NCI-H2107 (cell line): ENCODE data around the gene ANKFN1.

Experiments
- DNase-seq: peaks from one replicate; lab custom pipeline; 2025; lab: John Stamatoyannopoulos, UW

Gene ANKFN1

DNA sequence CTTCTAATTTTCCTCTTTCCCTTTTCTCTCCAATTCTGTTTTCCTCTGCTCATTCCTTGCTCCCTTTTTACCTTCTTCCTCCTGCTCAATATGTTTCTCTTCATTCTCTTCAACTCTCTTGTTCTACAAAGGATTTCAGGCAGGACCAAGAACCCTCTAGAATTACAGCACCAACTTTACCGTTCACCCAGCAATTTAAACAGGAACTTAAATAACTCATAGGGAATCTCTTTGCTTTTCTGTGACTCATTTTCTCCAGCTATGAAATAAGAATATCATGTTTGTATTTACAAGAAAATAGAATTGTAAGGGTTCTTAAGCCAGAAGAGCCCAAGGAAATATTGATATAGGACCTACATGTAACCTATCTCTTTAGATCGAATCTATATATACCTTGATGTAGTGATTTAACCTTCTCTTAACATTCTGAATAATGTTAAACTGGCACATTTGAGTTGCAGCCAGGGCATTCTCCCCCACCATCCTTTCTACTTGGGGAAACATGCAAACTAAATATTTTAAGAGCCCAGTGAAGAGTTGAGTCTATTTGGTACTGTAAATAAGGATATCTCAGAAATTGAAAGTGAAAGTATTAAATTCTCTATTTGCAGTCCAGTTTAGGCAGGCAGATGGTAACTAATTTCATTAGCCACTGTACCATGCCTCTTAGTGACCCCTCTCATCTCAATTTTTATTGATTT lies 137.0 kb downstream of the ANKFN1 start:
- DNase-seq: no peak

DNA sequence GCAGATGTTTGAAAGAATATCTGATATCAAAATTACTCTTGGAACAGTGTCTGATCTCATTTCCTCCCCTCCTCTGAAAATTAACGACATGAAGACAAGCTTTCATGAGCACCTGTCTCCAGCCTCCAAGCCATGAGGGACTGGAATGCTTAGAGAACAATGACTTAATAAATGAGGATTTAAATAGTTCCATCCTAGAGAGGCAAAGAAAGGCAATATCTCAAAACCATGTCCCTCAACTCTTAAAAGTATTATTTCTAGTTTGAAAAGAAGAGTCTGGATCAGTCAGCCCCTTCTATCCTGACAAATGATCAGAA lies 137.5 kb downstream of the ANKFN1 start:
- DNase-seq: no peak

DNA sequence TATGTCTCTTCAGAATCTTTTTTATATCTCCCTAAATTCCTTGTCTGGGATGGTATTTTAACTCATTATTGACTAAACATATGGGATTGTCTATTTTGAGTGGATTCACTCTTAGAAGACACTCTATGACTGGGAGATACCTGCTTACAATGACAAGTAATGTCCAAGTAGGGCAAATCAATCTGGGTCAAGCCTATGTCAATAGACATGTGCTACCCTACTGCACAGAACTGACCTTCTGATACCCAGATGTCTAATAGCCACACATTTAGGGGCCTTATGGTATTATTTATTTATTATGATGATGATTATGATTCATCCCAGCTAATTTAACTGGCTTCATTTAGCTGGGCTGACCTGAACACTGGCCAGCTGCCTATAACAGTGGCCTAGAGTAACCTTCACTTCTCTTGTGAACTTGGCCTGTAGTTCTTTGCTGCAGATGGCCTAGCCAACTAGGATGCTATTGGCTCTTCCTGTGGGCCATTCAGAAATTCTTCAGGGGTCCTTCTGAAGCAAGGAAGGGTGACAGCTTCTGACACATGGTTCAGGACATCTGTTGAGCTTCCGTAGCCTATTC lies 138.0 kb downstream of the ANKFN1 start:
- DNase-seq: no peak

- no peak for DNase-seq
Observed at GRCh38 chr17:56292010-56292409, 138.7 kb downstream of the ANKFN1 start.

GRCh38 chr17:56292578-56292977 lies 139.3 kb downstream of the ANKFN1 start:
- no peak for DNase-seq

GRCh38 chr17:56297184-56297583 lies 143.9 kb downstream of the ANKFN1 start:
- no peak for DNase-seq

DNA sequence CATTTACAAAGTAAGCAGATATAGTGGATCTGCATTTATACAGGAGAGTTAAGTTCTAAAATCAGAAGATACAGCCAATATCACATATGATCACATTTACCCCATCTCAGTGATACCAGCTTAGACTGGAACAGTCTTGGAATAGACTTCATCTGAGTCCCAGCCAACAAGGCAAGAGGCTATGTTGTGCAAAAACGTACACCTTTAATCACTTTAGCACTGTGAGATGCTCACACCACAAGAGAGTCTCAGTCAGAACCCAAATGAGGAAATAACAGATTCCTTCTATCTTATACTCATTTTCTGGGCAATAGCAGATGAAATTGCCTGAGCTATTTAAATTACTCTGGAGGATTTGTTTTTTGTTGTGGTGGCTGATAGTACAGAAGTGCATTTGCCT lies 145.6 kb downstream of the ANKFN1 start:
- no peak for DNase-seq

GRCh38 chr17:56300144-56300543 lies 146.9 kb downstream of the ANKFN1 start:
- DNase-seq: no peak

- no peak for DNase-seq
Observed at GRCh38 chr17:56305007-56305406, 151.7 kb downstream of the ANKFN1 start.

GRCh38 chr17:56309897-56310296 lies 156.6 kb downstream of the ANKFN1 start:
- DNase-seq: no peak

- no peak for DNase-seq
Observed at GRCh38 chr17:56310782-56311181, 157.5 kb downstream of the ANKFN1 start.

DNA sequence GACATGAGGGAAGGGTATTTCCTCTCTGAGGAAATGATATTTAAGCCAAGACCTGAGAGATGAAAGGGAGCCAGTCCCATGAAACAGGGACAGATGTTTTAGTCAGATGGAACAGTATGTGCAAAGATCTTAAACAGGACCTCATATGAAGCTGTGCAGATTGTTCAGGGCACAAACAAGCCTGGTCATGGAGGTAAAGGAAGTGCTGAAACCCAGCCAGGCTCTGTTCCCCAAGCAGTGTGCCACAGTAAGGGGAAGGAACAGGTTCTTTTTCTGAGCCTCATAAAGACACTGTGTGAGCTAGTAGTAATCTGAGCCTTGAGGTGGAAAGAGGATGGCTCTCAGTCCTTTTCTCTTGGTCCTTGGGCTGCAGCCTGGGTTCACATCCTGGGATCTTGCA lies 159.9 kb downstream of the ANKFN1 start:
- no peak for DNase-seq

DNA sequence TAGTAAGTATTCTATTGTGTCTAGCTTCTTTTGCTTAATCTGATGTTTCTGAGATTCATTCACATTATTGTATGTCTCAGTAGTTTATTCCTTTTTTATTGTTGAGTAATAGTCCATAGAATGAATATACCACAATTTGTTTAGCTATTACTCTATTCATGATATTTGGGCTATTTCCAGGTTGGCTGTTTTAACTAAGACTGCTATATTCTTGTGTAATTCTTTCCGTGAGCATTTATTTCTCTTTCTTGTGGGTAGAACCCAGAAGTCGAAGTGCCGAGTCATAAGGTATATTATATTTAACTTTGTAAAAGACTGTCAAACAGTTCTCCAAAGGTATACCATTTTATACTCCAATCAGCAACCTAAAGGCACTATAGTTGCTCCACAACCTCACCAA lies 160.8 kb downstream of the ANKFN1 start:
- DNase-seq: no peak

DNA sequence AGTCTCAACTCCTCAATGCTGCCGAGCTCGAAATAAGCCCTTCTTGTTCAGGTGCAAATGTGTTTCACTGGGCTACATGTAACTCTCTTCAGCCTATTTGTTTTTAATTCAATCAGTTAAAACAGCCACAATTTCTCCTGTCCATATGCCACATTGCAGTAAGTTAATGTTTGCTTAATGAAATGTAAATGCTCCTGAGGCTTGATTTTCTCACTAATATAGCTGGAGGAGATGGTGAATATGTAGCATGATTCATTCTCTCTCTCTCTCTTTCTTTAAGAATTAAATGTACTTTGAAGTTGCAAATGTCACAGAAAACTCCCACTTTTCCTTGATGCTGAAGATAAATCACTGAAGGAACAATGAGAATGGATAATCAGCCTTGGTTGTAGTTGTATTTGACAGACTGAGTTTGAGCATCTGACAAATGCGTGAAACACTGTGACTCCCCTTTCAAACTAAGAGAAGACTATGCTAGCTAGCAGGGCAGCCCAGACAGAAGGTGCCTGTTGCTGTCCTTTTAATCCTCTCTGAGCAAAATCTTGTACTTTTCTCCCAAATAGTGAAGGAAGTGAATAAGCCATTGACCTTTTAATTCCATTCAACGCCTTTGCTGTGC lies 161.8 kb downstream of the ANKFN1 start:
- no peak for DNase-seq

- no peak for DNase-seq
Observed at GRCh38 chr17:56316604-56317003, 163.3 kb downstream of the ANKFN1 start.

- DNase-seq: no peak
Observed at GRCh38 chr17:56317351-56318208, 164.3 kb downstream of the ANKFN1 start.

DNA sequence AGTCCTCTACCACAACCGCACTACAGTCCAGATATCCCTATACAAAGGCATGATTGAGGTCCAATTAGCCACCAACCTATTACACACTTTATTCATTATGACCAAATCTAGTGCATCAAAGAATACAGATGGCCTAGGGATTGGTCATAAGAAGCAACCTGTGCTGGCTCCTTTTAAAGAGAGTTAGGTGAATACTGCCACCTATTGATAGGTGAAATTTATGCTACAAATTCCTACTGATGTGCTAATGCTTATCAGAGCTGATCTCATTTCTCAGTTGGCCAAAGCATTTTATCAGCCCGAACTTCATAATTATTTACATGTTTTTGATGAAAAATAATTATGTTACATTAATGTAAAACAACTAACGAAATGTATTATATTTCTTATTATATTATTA lies 166.3 kb downstream of the ANKFN1 start:
- DNase-seq: no peak

GRCh38 chr17:56320443-56320842 lies 167.2 kb downstream of the ANKFN1 start:
- DNase-seq: no peak

DNA sequence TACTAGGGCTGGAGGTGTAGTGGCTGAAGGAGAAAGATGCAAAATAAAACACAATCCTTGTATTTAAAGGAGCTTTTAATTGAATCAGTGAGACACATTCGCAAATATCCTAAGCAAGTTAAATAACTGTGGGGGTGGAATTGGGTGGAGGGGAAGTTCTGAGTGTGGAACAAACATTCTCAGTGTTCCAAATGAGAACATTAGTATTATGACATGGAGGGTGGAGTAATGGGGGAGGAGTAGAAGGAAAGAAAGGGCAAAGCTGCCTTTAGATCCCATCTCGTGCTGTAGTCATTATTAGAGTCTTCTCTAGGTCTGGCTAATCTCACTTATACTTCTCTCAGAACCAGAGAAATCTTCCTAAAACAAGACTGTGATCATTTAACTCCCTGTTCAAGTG lies 169.7 kb downstream of the ANKFN1 start:
- no peak for DNase-seq

DNA sequence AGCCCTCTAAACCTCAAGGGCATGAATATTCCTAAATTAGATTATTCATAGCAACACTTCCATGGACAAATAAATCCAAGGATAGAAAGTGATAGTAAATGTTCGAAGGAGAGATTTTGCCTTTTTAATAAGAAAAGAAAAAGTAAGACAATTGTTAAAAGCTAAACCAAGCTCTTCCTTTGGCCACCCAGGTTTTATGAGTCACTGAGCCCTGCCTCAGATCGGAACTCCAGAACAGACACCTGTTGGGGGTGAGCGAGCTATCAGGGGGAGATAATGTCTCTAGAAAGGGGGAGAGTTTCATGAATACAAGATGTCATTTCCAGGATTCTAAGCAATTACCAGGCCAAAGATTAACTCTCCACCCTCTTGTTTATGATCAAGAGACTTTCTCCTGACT lies 171.4 kb downstream of the ANKFN1 start:
- DNase-seq: no peak

GRCh38 chr17:56325313-56326000 lies 172.2 kb downstream of the ANKFN1 start:
- DNase-seq: no peak

- DNase-seq: no peak
Observed at GRCh38 chr17:56326001-56326359, 172.7 kb downstream of the ANKFN1 start.
